Measurements from ENCODE around the gene LGALS9. TPM values are rescaled to one million over a fixed set of nuclear protein-coding genes. Genes with fewer than 3 reads are reported as not detected.

The LGALS9 gene
- polyA plus RNA-seq, 1 of the 3 experiments (the other 2 are of a cell fraction): 0.21 TPM

DNA sequence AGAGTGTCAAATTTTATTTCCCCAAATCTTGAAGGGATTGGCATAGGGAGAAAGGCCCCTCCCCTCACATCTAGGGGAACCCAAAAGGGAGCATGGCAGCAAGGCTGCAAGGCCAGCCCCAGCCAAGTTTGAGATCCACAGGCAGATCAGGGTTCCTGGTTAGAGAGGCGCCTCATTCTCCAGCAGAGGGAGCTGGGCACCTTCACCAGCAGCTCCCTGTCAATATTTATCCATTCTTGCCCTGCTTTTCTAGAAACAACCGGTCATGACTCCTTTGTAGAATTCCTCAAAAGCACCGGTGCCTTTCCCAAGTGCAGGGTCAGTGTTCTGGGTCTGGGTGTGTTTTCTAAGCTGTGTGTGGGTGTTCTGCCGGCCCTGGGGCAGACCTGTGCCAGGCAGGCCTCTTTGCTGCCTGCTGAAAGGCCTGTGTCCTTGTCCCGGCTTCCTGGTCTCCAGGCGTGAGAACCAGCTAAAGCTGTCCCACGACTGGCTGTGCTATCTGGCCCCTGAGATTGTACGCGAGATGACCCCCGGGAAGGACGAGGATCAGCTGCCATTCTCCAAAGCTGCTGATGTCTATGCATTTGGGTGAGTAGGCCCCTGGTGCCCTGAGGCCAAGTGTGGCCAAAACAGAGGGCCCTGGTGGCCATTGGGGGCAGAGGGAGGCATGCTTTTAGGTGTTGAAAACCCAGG is 21.2 kb upstream of the LGALS9 start (continued):
- no peak for TF ChIP-seq MEF2A (IDR thresholded peaks at IDR 0.05; ENCODE audit: borderline replicate concordance, low read depth)

DNA sequence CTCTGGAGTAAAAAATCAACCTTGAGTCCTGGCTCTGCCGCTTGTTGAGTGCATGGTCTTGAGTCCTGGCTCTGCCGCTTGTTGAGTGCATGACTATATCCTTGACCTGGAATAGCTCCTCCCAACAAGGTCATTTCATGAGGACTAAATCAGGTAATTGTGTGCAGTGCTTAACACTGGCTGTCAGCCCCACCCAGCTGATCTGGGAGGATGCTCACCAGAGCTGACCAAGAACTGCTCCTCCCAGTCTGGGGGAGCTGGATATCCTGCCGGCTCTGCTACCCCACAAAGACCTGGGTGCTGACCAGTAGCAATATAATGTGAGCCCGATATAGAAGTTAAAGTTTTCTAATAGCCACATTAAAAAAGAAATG is 20.7 kb upstream of the LGALS9 start:
- no peaks in the 10 kb centered on the region; a peak in 1 of 4 replicates for H3K4me1 ChIP-seq (ENCODE audit: control insufficient read depth in 1 of 2, insufficient read depth in 2 of 2, low read depth in 1 of 2, low read length in 1 of 2)
- H3K36me3 ChIP-seq (replicated peaks in 1 of 2; ENCODE audit: control insufficient read depth in 1 of 2, insufficient read depth in 2 of 2, low read length in 1 of 2): peaks cover 12 to 31% of the 10 kb centered on the region in 2 experiments
- no peak overlapping the region for H3K27ac ChIP-seq (ENCODE audit: low read depth in 2 of 2, low read length in 1 of 2)
- no peak overlapping the region for H3K9ac ChIP-seq
- 88% methylated on average over 4 of the region's 4 CpGs for WGBS (ENCODE audit: low lambda C conversion rate)
- ChIA-PET POLR2A (no interaction called here), CTCF (interaction anchor here (0.7 to 20.9 kb wide), 19 partner anchors 8 to 381 kb away, joined by 3 to 365 read pairs (median 4); partner anchors contain the start of gene KSR1)
- H3K9me3 ChIP-seq: no peaks in the 10 kb centered on the region
- no peaks in the 10 kb centered on the region for H3F3A ChIP-seq (replicated peaks; ENCODE audit: insufficient read depth)
- no peak for TF ChIP-seq RFX5 (IDR thresholded peaks at IDR 0.05; ENCODE audit: low read length)
- no peak for TF ChIP-seq MAX (IDR thresholded peaks at IDR 0.05; ENCODE audit: low read depth)
- no peak for TF ChIP-seq ELF1 (IDR thresholded peaks at IDR 0.05)
- no peak for TF ChIP-seq POLR2AphosphoS5 (IDR thresholded peaks at IDR 0.05; ENCODE audit: low read depth, low read length)
- TF ChIP-seq RAD21 (IDR thresholded peaks at IDR 0.05; ENCODE audit: low read length): no peak
- TF ChIP-seq NRF1 (IDR thresholded peaks at IDR 0.05; ENCODE audit: low read depth, low read length): no peak
- TF ChIP-seq SMC3 (IDR thresholded peaks at IDR 0.05; ENCODE audit: low read depth, low read length): no peak
- TF ChIP-seq TCF12 (IDR thresholded peaks at IDR 0.05): no peak
- TF ChIP-seq, protein P1, sequence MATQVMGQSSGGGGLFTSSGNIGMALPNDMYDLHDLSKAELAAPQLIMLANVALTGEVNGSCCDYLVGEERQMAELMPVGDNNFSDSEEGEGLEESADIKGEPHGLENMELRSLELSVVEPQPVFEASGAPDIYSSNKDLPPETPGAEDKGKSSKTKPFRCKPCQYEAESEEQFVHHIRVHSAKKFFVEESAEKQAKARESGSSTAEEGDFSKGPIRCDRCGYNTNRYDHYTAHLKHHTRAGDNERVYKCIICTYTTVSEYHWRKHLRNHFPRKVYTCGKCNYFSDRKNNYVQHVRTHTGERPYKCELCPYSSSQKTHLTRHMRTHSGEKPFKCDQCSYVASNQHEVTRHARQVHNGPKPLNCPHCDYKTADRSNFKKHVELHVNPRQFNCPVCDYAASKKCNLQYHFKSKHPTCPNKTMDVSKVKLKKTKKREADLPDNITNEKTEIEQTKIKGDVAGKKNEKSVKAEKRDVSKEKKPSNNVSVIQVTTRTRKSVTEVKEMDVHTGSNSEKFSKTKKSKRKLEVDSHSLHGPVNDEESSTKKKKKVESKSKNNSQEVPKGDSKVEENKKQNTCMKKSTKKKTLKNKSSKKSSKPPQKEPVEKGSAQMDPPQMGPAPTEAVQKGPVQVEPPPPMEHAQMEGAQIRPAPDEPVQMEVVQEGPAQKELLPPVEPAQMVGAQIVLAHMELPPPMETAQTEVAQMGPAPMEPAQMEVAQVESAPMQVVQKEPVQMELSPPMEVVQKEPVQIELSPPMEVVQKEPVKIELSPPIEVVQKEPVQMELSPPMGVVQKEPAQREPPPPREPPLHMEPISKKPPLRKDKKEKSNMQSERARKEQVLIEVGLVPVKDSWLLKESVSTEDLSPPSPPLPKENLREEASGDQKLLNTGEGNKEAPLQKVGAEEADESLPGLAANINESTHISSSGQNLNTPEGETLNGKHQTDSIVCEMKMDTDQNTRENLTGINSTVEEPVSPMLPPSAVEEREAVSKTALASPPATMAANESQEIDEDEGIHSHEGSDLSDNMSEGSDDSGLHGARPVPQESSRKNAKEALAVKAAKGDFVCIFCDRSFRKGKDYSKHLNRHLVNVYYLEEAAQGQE (IDR thresholded peaks at IDR 0.05; ENCODE audit: low read depth, low read length): no peak
- TF ChIP-seq RCOR1 (IDR thresholded peaks at IDR 0.05; ENCODE audit: low read length): no peak
- TF ChIP-seq NFIC (IDR thresholded peaks at IDR 0.05; ENCODE audit: borderline replicate concordance): no peak
- TF ChIP-seq TEAD4 (IDR thresholded peaks at IDR 0.05; ENCODE audit: borderline replicate concordance, insufficient read depth): no peak
- no peak for TF ChIP-seq MXI1 (IDR thresholded peaks at IDR 0.05; ENCODE audit: low read depth, low read length)
- TF ChIP-seq RXRA (IDR thresholded peaks at IDR 0.05; ENCODE audit: borderline replicate concordance, low read depth): no peak
- no peak for TF ChIP-seq MEF2A (IDR thresholded peaks at IDR 0.05; ENCODE audit: borderline replicate concordance, low read depth)
- no peak for TF ChIP-seq JUND (IDR thresholded peaks at IDR 0.05)
- TF ChIP-seq PBX3 (IDR thresholded peaks at IDR 0.05): no peak
- TF ChIP-seq YY1 (IDR thresholded peaks at IDR 0.05; ENCODE audit: low read depth): no peak
- H3K79me2 ChIP-seq (ENCODE audit: insufficient read depth): no peaks in the 10 kb centered on the region
- H4K20me1 ChIP-seq (ENCODE audit: insufficient read depth): no peaks in the 10 kb centered on the region
- no peak overlapping the region for H2AFZ ChIP-seq (ENCODE audit: low read depth)
- H3K27me3 ChIP-seq (ENCODE audit: insufficient read depth): no peaks in the 10 kb centered on the region
- no peak overlapping the region for H3K4me3 ChIP-seq (ENCODE audit: low read depth in 2 of 2, low read length in 1 of 2)
- H3K9me2 ChIP-seq: no peaks in the 10 kb centered on the region
- DNase-seq: no peak
- H3K4me2 ChIP-seq: no peak overlapping the region
